Lower leg skin (tissue), 3 donors: ENCODE measurements around the gene KCNT1.

Source experiments
- POLR2A ChIP-seq, 2 donors: fragments of 450-650 bp; IDR thresholded peaks; one replicate each; pipeline ENCODE4 v1.6.1; 2016 to 2017; ENCODE audit warnings: antibody characterized with exemption in 2 of 2, mild to moderate bottlenecking in 1 of 2, moderate library complexity in 1 of 2
- TF ChIP-seq, protein P1 (sequence below), 3 donors: fragments of 450-650 bp; IDR thresholded peaks; one replicate each; pipeline ENCODE4 v1.5.1; 2016; ENCODE audit warnings: antibody characterized with exemption in 3 of 3, mild to moderate bottlenecking in 3 of 3, moderate library complexity in 2 of 3

DNA sequence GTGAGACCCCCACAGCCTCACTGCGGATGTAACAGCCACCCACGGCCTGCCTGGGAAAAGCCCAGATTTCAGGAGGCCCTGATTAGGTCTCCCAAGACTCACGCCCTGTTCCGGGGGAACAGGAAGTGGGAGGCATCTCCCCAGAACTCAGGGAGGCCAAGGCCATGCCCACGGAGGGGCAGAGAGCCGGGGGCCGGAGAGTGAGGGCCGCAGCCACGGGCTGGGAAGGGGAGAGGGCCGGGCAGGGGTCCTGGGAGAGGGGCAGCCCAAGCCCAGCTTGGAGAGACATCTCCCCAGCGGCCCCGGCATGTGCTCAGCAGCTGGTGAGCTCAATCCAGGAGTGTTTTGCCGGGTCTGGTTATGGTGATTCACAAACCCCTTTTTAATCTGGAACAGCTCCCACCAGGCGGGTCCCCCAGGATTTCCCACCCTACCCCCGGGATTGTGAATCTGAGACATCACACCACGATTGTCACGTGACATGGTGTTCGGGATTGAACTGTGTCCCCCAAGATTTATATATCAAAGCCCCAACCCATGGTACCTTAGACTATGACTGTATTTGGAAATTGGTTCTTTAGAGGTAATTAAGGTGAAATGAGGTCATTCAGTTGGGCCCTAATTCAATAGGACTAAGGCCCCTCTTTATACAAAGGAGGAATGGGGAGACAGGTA is 26.6 kb downstream of the KCNT1 start:
- TF ChIP-seq POLR2A (IDR thresholded peaks at IDR 0.05) = no peak
- TF ChIP-seq, protein P1, sequence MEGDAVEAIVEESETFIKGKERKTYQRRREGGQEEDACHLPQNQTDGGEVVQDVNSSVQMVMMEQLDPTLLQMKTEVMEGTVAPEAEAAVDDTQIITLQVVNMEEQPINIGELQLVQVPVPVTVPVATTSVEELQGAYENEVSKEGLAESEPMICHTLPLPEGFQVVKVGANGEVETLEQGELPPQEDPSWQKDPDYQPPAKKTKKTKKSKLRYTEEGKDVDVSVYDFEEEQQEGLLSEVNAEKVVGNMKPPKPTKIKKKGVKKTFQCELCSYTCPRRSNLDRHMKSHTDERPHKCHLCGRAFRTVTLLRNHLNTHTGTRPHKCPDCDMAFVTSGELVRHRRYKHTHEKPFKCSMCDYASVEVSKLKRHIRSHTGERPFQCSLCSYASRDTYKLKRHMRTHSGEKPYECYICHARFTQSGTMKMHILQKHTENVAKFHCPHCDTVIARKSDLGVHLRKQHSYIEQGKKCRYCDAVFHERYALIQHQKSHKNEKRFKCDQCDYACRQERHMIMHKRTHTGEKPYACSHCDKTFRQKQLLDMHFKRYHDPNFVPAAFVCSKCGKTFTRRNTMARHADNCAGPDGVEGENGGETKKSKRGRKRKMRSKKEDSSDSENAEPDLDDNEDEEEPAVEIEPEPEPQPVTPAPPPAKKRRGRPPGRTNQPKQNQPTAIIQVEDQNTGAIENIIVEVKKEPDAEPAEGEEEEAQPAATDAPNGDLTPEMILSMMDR (IDR thresholded peaks at IDR 0.05) = no peak
